Neural crest cell (in vitro differentiated cells): ENCODE measurements around the gene SMCO2. TPM values are rescaled to one million over a fixed set of nuclear protein-coding genes. Genes with fewer than 3 reads are reported as not detected.

Experiments used
- DNase-seq: peaks from one replicate; pipeline ENCODE4 v3.0.0; 2021; ENCODE audit warnings: low read depth, mixed read lengths, low spot score
- H3K27ac Mint-ChIP-seq: one replicate; pipeline ENCODE4 v1.8.0; 2021; ENCODE audit warnings: mild to moderate bottlenecking, mixed read lengths; ENCODE audit not compliant: unreplicated experiment
- H3K27me3 Mint-ChIP-seq: 2 replicates; pipeline ENCODE4 v1.8.0; 2021; ENCODE audit warnings: low read depth, mild to moderate bottlenecking, mixed read lengths
- H3K36me3 Mint-ChIP-seq: 2 replicates; pipeline ENCODE4 v1.8.0; 2021; ENCODE audit warnings: low read depth, mild to moderate bottlenecking, mixed read lengths
- H3K4me1 Mint-ChIP-seq: 2 replicates; pipeline ENCODE4 v1.8.0; 2021; ENCODE audit warnings: mixed read lengths
- H3K4me3 Mint-ChIP-seq: one replicate; pipeline ENCODE4 v1.8.0; 2021; ENCODE audit warnings: mild to moderate bottlenecking, mixed read lengths
- H3K9me3 Mint-ChIP-seq: 2 replicates; pipeline ENCODE4 v1.8.0; 2021; ENCODE audit warnings: mixed read lengths
- CTCF ChIP-seq: fragments of 200-600 bp; sonication (generic); conservative IDR thresholded peaks from 2 replicates; pipeline ENCODE4 v1.5.0; 2021; ENCODE audit warnings: antibody characterized with exemption, mild to moderate bottlenecking
- total RNA-seq: library from RNA; stranded (reverse); gene quantifications from 2 replicates; pipeline ENCODE4 v1.2.1, GENCODE V29; 2021

The SMCO2 gene
- total RNA-seq, 1 donor from 2014 or later, result not detected

- Mint-ChIP-seq H3K27me3 (no peaks in the 10 kb centered on the region), H3K4me1 (peaks cover 37% of the 10 kb centered on the region)
Measured at GRCh38 chr12:27516625-27517024, 70.1 kb downstream of the SMCO2 start.

GRCh38 chr12:27517546-27517945 is 71.0 kb downstream of the SMCO2 start:
- H3K27ac Mint-ChIP-seq, result no peak overlapping the region
- no peak for TF ChIP-seq CTCF
- H3K9me3 Mint-ChIP-seq, result no peaks in the 10 kb centered on the region
- no peaks in the 10 kb centered on the region for H3K36me3 Mint-ChIP-seq
- no peak for DNase-seq
- peaks cover 42% of the 10 kb centered on the region for H3K4me1 Mint-ChIP-seq
- no peaks in the 10 kb centered on the region for H3K27me3 Mint-ChIP-seq
- no peak overlapping the region for H3K4me3 Mint-ChIP-seq

More at GRCh38 chr12:27516625-27517024, 70.1 kb downstream of the SMCO2 start:
- H3K9me3 Mint-ChIP-seq, result no peaks in the 10 kb centered on the region
- TF ChIP-seq CTCF, result no peak
- H3K27ac Mint-ChIP-seq, result no peak overlapping the region
- H3K36me3 Mint-ChIP-seq, result no peaks in the 10 kb centered on the region
- H3K4me3 Mint-ChIP-seq, result no peak overlapping the region
- DNase-seq, result no peak

GRCh38 chr12:27517961-27518665 is 71.6 kb downstream of the SMCO2 start:
- H3K36me3 Mint-ChIP-seq, result no peaks in the 10 kb centered on the region
- H3K4me3 Mint-ChIP-seq, result no peak overlapping the region
- H3K27ac Mint-ChIP-seq, result no peak overlapping the region
- TF ChIP-seq CTCF, result no peak
- H3K4me1 Mint-ChIP-seq, result peaks cover 42% of the 10 kb centered on the region
- no peak for DNase-seq
- H3K27me3 Mint-ChIP-seq, result no peaks in the 10 kb centered on the region
- H3K9me3 Mint-ChIP-seq, result no peaks in the 10 kb centered on the region

GRCh38 chr12:27521066-27521465 is 74.5 kb downstream of the SMCO2 start:
- no peaks in the 10 kb centered on the region for H3K36me3 Mint-ChIP-seq
- no peak for TF ChIP-seq CTCF
- peak overlapping the region; percentile 72 for H3K4me3 Mint-ChIP-seq
- no peaks in the 10 kb centered on the region for H3K9me3 Mint-ChIP-seq
- peak overlapping the region; percentile 37 for H3K27ac Mint-ChIP-seq
- H3K27me3 Mint-ChIP-seq, result no peaks in the 10 kb centered on the region
- peaks cover 49% of the 10 kb centered on the region for H3K4me1 Mint-ChIP-seq
- DNase-seq, result no peak

- Mint-ChIP-seq H3K27ac (no peak overlapping the region), H3K27me3 (no peaks in the 10 kb centered on the region), H3K36me3 (no peaks in the 10 kb centered on the region), H3K4me1 (peaks cover 46% of the 10 kb centered on the region), H3K4me3 (peak overlapping the region; percentile 72), H3K9me3 (no peaks in the 10 kb centered on the region)
- no peak for TF ChIP-seq CTCF
- no peak for DNase-seq
Measured at GRCh38 chr12:27521981-27522380, 75.4 kb downstream of the SMCO2 start.
